Kidney (tissue), 14 donors: ENCODE measurements around the gene RPS6KA2. TPM values are rescaled to one million over a fixed set of nuclear protein-coding genes. Genes with fewer than 3 reads are reported as not detected.
A peak's percentile ranks its signal among the peaks of the same experiment; 100 is the strongest.

Experiments
- DNase-seq, 5 donors: peaks; one replicate each; pipeline ENCODE4 v3.0.0-alpha.2; 2013 to 2020
- FAIRE-seq: peaks from 2 replicates; lab custom pipeline; 2012; peaks lifted over from hg19 to GRCh38; lab: Jason Lieb, UNC
- H3K27ac ChIP-seq, 2 donors: one replicate each; pipeline ENCODE4 v1.7.0; 2013; ENCODE audit warnings: low read depth in 2 of 2, low read length in 2 of 2, inconsistent platforms in 1 of 2
- H3K27me3 ChIP-seq: one replicate; pipeline ENCODE4 v1.7.1; 2013; ENCODE audit warnings: low read length, inconsistent platforms; ENCODE audit not compliant: control insufficient read depth, insufficient read depth
- H3K36me3 ChIP-seq, 3 donors: one replicate each; pipeline versions ENCODE4 v1.7.0 to v1.7.1; 2013; ENCODE audit warnings: low read length in 3 of 3, control low read depth in 1 of 3, inconsistent platforms in 1 of 3; ENCODE audit not compliant: insufficient read depth in 3 of 3, control insufficient read depth in 2 of 3
- H3K4me1 ChIP-seq, 3 donors: one replicate each; pipeline versions ENCODE4 v1.7.0 to v1.7.1; 2013; ENCODE audit warnings: low read length in 3 of 3, inconsistent platforms in 1 of 3, low read depth in 1 of 3; ENCODE audit not compliant: control insufficient read depth in 2 of 3, insufficient read depth in 2 of 3
- H3K4me3 ChIP-seq, 3 donors: one replicate each; pipeline versions ENCODE4 v1.7.0 to v1.8.1; 2013; ENCODE audit warnings: low read length in 3 of 3, control low read depth in 1 of 3, inconsistent platforms in 1 of 3
- H3K9ac ChIP-seq, 3 donors: one replicate each; pipeline versions ENCODE4 v1.7.0 to v1.7.1; 2013; ENCODE audit warnings: low read length in 3 of 3, control low read depth in 1 of 3, inconsistent platforms in 1 of 3
- H3K9me3 ChIP-seq, 3 donors: one replicate each; pipeline versions ENCODE4 v1.7.0 to v1.7.1; 2013; ENCODE audit warnings: low read length in 3 of 3, control low read depth in 1 of 3, inconsistent platforms in 1 of 3; ENCODE audit not compliant: control insufficient read depth in 2 of 3, insufficient read depth in 1 of 3
- intact Hi-C: fragments of 100-400 bp; cut with DNase I; formaldehyde crosslinking; loops from one replicate; pipeline ENCODE4 v1.11.1; 2022
- polyA plus RNA-seq: library from polyadenylated mRNA; stranded (reverse); fragments of 350-450 nt; fragmentation: Illumina TruSeq; extraction: RNeasy Lipid Tissue Mini Kit (QIAGEN cat#74804); gene quantifications from one replicate; pipeline ENCODE4 v1.2.3, GENCODE V29; 2014; ENCODE audit warnings: low read depth, low replicate concordance; ENCODE audit not compliant: insufficient read depth
- total RNA-seq: library from RNA; stranded (reverse); fragmentation: NEBNext Ultra II Directional; extraction: Animal tissue kit (Norgen Biotek cat#: 25700); gene quantifications from one replicate; pipeline ENCODE4 v1.2.1, GENCODE V29; 2021
- TF ChIP-seq, protein P1 (sequence below): IDR thresholded peaks from 3 replicates; pipeline ENCODE4 v1.5.1; 2012; ENCODE audit warnings: mild to moderate bottlenecking, moderate library complexity, borderline replicate concordance; ENCODE audit not compliant: insufficient read depth; ENCODE audit errors: extremely low read depth
- donor health status: control.
- donor health status: control.
- donor health status: control.
- donor health status: control.
- donor health status: control.
- donor health status: DM: yes; HTN: yes; CAD: no.
- donor health status: Normal renal cell carcinoma (clear cell type).

Gene RPS6KA2
- total and polyA plus RNA-seq, 2 donors from 2014 or later: 12.3 to 61.2 TPM

- H3K27me3 ChIP-seq: no peaks in the 10 kb centered on the region
- intact Hi-C loops: no loop called here
- no peak overlapping the region for H3K4me3 ChIP-seq
- FAIRE-seq (no peak), DNase-seq (peak in 3 of 5 donors; percentile 59 to 68 (median 63))
- no peak overlapping the region for H3K27ac ChIP-seq
- no peaks in the 10 kb centered on the region for H3K36me3 ChIP-seq
- no peak overlapping the region for H3K9ac ChIP-seq
- H3K4me1 ChIP-seq: peaks cover 4 to 11% (median 7%) of the 10 kb centered on the region in 3 donors
- TF ChIP-seq, protein P1, sequence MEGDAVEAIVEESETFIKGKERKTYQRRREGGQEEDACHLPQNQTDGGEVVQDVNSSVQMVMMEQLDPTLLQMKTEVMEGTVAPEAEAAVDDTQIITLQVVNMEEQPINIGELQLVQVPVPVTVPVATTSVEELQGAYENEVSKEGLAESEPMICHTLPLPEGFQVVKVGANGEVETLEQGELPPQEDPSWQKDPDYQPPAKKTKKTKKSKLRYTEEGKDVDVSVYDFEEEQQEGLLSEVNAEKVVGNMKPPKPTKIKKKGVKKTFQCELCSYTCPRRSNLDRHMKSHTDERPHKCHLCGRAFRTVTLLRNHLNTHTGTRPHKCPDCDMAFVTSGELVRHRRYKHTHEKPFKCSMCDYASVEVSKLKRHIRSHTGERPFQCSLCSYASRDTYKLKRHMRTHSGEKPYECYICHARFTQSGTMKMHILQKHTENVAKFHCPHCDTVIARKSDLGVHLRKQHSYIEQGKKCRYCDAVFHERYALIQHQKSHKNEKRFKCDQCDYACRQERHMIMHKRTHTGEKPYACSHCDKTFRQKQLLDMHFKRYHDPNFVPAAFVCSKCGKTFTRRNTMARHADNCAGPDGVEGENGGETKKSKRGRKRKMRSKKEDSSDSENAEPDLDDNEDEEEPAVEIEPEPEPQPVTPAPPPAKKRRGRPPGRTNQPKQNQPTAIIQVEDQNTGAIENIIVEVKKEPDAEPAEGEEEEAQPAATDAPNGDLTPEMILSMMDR: no peak
- H3K9me3 ChIP-seq: no peaks in the 10 kb centered on the region
Observed at GRCh38 chr6:166613027-166613426, 14.0 kb downstream of the RPS6KA2 start.

DNA sequence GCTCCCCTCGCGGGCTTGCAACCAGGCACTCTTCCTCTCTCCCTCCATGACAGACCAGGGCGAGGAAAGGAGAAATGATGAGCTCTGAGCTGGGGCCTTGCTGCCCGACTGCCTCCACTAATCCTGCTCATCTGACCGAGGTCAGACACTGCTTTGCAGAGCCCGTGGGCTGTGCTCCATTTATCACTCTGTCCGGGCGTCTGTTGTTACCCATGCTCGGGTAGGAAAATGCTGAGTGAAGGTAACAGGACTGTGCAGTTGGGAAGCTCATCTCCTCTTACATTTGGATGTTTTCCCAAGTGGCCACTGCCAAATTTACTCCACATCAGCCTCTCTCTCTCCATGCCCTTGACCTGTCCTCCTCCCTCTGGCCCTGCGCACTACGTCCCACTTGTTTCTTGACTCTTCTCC, 14.6 kb downstream of the RPS6KA2 start:
- Histone ChIP-seq H3K36me3 (no peaks in the 10 kb centered on the region), H3K27ac (no peak overlapping the region), H3K27me3 (no peaks in the 10 kb centered on the region), H3K4me3 (no peak overlapping the region), H3K9me3 (no peaks in the 10 kb centered on the region), H3K4me1 (peaks cover 2 to 8% (median 2%) of the 10 kb centered on the region in 3 donors), H3K9ac (no peak overlapping the region)
- FAIRE-seq (no peak), DNase-seq (peak in 1 of 5 donors; percentile 54)
- TF ChIP-seq, protein P1: no peak
- intact Hi-C loops: no loop called here

DNA sequence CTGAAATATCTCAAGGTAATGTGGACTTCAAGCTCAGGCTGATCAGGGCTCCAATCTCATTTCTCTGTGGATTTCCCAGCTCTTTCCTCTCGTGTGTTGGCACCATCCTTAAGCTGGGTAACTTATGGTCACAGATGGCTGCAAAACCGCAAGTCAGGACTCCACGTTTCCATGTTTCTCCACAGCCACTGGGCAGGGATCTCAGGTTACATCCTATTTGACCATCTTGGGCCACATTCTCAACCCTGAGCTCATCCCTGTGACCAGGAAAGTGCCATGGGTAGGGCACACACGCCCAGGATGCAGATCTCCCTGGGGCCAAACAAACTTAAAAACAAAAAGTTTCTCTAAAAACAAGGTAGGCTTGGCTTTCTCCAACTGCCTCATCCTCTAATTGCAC, 15.4 kb downstream of the RPS6KA2 start:
- Histone ChIP-seq H3K27me3 (no peaks in the 10 kb centered on the region), H3K9ac (no peak overlapping the region), H3K4me1 (peaks cover 0 to 3% (median 0%) of the 10 kb centered on the region in 3 donors), H3K27ac (no peak overlapping the region), H3K36me3 (no peaks in the 10 kb centered on the region), H3K4me3 (no peak overlapping the region), H3K9me3 (no peaks in the 10 kb centered on the region)
- TF ChIP-seq, protein P1: no peak
- DNase-seq (no peak), FAIRE-seq (no peak)
- intact Hi-C loops: no loop called here

GRCh38 chr6:166610069-166610468, 17.0 kb downstream of the RPS6KA2 start:
- Histone ChIP-seq H3K4me1 (peaks cover 0 to 2% (median 0%) of the 10 kb centered on the region in 3 donors), H3K36me3 (no peaks in the 10 kb centered on the region), H3K27ac (no peak overlapping the region), H3K9ac (no peak overlapping the region), H3K9me3 (no peaks in the 10 kb centered on the region), H3K4me3 (no peak overlapping the region), H3K27me3 (no peaks in the 10 kb centered on the region)
- TF ChIP-seq, protein P1: no peak
- intact Hi-C loops: no loop called here
- DNase-seq: no peak
- no peak for FAIRE-seq
